ENCODE results near the gene ITGA7.

Gene ITGA7

DNA sequence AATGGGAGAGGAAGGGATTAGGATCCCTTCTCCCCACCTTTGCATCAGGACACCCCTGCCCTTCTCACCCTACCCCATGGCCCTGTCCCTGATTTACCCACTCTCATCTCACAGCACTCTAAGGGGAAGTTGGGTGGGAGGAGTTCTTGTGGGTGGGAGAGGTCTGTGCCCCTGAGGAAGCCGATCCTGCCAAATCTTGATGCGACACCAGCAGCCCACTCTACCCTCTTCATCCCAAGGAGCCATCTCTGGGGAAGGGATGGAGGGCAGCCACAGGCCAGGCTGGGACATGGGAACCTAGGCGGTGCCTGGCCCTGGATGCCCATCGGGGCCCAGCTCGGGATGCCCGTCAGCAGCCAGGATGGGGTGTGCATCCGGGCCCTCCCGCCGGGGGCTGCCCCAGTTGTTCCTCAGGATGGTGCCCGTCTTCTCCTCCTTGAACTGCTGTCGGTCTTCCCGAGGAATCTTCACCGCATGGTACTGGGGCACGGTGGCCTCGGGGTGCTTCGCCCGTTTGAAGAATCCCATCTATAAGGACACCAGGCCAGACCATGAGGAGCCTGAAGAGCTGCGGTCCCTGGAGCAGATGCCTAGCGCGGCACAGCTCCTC lies 22.8 kb downstream of the ITGA7 start:
- no peak for TF ChIP-seq MYC (IDR thresholded peaks at IDR 0.05; ENCODE audit: low read depth, low read length)
- TF ChIP-seq, protein P1, sequence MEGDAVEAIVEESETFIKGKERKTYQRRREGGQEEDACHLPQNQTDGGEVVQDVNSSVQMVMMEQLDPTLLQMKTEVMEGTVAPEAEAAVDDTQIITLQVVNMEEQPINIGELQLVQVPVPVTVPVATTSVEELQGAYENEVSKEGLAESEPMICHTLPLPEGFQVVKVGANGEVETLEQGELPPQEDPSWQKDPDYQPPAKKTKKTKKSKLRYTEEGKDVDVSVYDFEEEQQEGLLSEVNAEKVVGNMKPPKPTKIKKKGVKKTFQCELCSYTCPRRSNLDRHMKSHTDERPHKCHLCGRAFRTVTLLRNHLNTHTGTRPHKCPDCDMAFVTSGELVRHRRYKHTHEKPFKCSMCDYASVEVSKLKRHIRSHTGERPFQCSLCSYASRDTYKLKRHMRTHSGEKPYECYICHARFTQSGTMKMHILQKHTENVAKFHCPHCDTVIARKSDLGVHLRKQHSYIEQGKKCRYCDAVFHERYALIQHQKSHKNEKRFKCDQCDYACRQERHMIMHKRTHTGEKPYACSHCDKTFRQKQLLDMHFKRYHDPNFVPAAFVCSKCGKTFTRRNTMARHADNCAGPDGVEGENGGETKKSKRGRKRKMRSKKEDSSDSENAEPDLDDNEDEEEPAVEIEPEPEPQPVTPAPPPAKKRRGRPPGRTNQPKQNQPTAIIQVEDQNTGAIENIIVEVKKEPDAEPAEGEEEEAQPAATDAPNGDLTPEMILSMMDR (IDR thresholded peaks at IDR 0.05; ENCODE audit: low read depth, low read length): no peak
- TF ChIP-seq, protein P2, sequence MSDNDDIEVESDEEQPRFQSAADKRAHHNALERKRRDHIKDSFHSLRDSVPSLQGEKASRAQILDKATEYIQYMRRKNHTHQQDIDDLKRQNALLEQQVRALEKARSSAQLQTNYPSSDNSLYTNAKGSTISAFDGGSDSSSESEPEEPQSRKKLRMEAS (IDR thresholded peaks at IDR 0.05; ENCODE audit: low read depth, low read length): no peak
- H3K4me3 ChIP-seq (ENCODE audit: low read depth, low read length): no peak overlapping the region
- DNase-seq (ENCODE audit: low read depth): no peak

DNA sequence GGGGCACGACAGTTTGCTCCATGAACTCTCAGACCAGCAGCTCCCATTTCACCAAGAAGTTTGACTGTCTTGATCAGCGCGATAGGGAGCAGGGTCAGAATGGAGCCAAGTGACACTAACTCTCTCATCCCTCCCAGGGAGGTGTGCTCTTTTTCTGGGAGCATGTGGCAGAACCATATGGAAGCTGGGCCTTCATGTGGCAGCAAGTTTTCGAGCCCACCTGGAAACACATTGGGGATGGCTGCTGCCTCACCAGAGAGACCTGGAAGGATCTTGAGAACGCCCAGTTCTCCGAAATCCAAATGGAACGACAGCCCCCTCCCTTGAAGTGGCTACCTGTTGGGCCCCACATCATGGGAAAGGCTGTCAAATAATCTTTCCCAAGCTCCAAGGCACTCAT lies 24.0 kb downstream of the ITGA7 start:
- no peak overlapping the region for H3K4me3 ChIP-seq (ENCODE audit: low read depth, low read length)
- DNase-seq (ENCODE audit: low read depth): no peak
- TF ChIP-seq, protein P1 (IDR thresholded peaks at IDR 0.05; ENCODE audit: low read depth, low read length): no peak
- TF ChIP-seq MYC (IDR thresholded peaks at IDR 0.05; ENCODE audit: low read depth, low read length): no peak
- TF ChIP-seq, protein P2 (IDR thresholded peaks at IDR 0.05; ENCODE audit: low read depth, low read length): no peak

DNA sequence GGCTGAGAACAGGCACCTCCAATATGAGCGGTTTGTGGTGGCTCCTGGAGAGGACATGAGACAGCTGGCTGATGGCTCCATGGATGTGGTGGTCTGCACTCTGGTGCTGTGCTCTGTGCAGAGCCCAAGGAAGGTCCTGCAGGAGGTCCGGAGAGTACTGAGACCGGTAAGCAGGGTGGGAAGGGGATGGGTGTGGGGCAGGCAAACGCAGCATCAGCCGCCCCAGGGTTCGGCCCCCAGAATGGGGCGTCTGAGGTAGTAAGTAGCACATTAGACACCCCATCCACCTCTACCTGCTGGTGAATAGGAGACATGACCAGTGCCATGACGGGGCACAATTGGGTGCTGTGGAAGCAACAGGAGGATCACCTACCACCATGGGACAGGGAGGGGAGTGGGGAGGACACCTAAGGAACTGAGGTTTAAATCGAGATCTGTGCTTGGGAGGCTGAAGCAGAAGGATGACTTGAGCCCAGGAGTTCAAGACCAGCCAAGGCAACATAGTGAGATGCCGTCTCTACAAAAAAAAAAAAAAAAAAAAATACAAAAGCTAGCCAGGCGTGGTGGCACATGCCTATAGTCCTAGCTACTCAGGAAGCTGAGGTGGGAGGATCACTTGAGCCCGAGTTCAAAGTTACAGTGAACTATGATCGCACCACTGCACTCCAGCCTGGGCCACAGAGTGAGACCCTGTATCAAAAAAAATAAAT lies 25.5 kb downstream of the ITGA7 start:
- DNase-seq (ENCODE audit: low read depth): no peak
- TF ChIP-seq MYC (IDR thresholded peaks at IDR 0.05; ENCODE audit: low read depth, low read length) (no peak), POLR2A (IDR thresholded peaks at IDR 0.05; ENCODE audit: extremely low read depth, insufficient read length) (no peak)
- TF ChIP-seq, protein P1 (IDR thresholded peaks at IDR 0.05; ENCODE audit: low read depth, low read length): no peak
- TF ChIP-seq, protein P2 (IDR thresholded peaks at IDR 0.05; ENCODE audit: low read depth, low read length): no peak
- H3K4me3 ChIP-seq (ENCODE audit: low read depth, low read length): no peak overlapping the region

DNA sequence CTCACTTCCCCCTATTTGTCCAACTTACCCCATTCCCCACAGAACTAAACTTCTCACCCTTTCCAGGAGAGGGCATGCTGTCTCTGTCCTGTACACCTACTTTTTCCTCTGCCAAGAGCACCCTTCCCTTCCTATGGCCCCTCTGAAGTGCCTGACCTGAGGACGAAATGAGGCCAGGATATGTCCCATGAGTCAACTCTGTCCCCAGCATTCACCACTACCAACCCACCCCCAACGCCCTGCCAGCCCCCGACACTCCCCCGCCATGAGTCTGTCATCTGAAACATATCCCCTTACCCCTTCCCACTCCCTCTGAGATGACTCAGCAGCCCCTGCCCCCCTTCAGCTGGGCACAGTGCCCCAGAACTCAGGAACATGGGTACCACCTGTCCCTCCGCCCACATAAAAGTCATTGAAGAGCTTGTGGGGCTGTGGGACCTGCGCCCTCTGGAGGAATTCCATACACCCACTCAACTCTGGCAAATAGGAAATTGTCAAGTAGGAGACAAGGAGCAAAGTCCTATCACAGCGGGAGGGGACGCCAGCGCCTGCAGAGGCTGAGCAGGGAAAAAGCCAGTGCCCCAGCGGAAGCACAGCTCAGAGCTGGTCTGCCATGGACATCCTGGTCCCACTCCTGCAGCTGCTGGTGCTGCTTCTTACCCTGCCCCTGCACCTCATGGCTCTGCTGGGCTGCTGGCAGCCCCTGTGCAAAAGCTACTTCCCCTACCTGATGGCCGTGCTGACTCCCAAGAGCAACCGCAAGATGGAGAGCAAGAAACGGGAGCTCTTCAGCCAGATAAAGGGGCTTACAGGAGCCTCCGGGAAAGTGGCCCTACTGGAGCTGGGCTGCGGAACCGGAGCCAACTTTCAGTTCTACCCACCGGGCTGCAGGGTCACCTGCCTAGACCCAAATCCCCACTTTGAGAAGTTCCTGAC lies 26.3 kb downstream of the ITGA7 start:
- H3K4me3 ChIP-seq (ENCODE audit: low read depth, low read length): no peak overlapping the region
- TF ChIP-seq, protein P2 (IDR thresholded peaks at IDR 0.05; ENCODE audit: low read depth, low read length): no peak
- TF ChIP-seq MYC (IDR thresholded peaks at IDR 0.05; ENCODE audit: low read depth, low read length) (0 out of 2 replicates have a peak, but pooled peaks have one; percentile 26), POLR2A (IDR thresholded peaks at IDR 0.05; ENCODE audit: extremely low read depth, insufficient read length) (no peak)
- TF ChIP-seq, protein P1 (IDR thresholded peaks at IDR 0.05; ENCODE audit: low read depth, low read length): peak; percentile 53
- peak; percentile 76 for DNase-seq (ENCODE audit: low read depth)

DNA sequence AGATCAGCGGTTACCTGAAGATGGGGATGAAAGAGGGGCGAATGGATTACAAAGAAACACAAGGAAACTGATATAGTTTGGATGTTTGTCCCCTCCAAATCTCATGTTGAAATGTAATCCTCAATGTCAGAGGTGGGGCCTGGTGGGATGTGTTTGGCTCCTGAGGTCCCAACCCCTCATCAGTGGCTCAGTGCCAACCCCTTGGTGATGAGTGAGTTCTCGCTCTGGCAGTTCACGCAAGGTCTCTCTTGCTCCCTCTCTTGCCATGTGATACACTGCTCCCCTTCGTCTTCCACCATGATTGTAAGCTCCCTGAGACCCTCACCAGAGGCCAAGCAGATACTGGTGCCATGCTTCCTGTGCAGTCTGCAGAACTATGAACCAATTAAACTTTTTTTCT lies 28.0 kb downstream of the ITGA7 start:
- TF ChIP-seq, protein P2 (IDR thresholded peaks at IDR 0.05; ENCODE audit: low read depth, low read length): no peak
- TF ChIP-seq POLR2A (IDR thresholded peaks at IDR 0.05; ENCODE audit: extremely low read depth, insufficient read length): no peak
- no peak for TF ChIP-seq MYC (IDR thresholded peaks at IDR 0.05; ENCODE audit: low read depth, low read length)
- TF ChIP-seq, protein P1 (IDR thresholded peaks at IDR 0.05; ENCODE audit: low read depth, low read length): no peak
- H3K4me3 ChIP-seq (ENCODE audit: low read depth, low read length): no peak overlapping the region
- no peak for DNase-seq (ENCODE audit: low read depth)
